Endothelial cell of umbilical vein (primary cell): ENCODE results near the gene GALNT1. TPM values are rescaled to one million over a fixed set of nuclear protein-coding genes. Genes with fewer than 3 reads are reported as not detected.

Source experiments
- BruUV-seq: library from RNA; stranded (reverse); fragments of 400-500 nt; replicated peaks from 2 replicates; lab custom pipeline; 2021; lab: Mats Ljungman, UMichigan
- CTCF ChIA-PET: fragments of 300-600, 350-600 bp; sonication (Branson Sonifier 250); formaldehyde crosslinking; loops from one replicate; lab custom pipeline; 2021; ENCODE audit warnings: antibody characterized with exemption, inconsistent platforms; lab: Charles Lee
- POLR2A ChIA-PET: fragments of 300-600, 350-600 bp; sonication (Branson Sonifier 250); formaldehyde crosslinking; loops from one replicate; lab custom pipeline; 2021; ENCODE audit warnings: antibody characterized with exemption, inconsistent platforms; lab: Charles Lee
- DNase-seq: peaks from one replicate; pipeline ENCODE4 v3.0.0-alpha.2; 2011; ENCODE audit warnings: low read depth, low spot score
- FAIRE-seq: peaks from 2 replicates; lab custom pipeline; 2011; peaks lifted over from hg19 to GRCh38; lab: Jason Lieb, UNC
- H2AFZ ChIP-seq: 2 replicates; pipeline ENCODE4 v1.6.0; 2012; ENCODE audit warnings: low read depth, low read length, control low read depth, inconsistent platforms
- H3K27ac ChIP-seq: 2 replicates; pipeline ENCODE4 v1.5.1; 2011; ENCODE audit warnings: low read depth, mild to moderate bottlenecking, control low read depth, low read length, moderate library complexity; ENCODE audit not compliant: insufficient read depth
- H3K27me3 ChIP-seq, 2 experiments: 2 replicates each; pipeline versions ENCODE4 v1.6.0 to v1.6.1; 2011; ENCODE audit warnings: low read length in 2 of 2, mixed read lengths in 1 of 2; ENCODE audit not compliant: control insufficient read depth in 2 of 2, insufficient read depth in 2 of 2
- H3K36me3 ChIP-seq, 2 experiments: 2 replicates in 1 of 2; 3 replicates in 1 of 2; pipeline ENCODE4 v1.5.1; 2011; ENCODE audit warnings: low read length in 2 of 2, mild to moderate bottlenecking in 1 of 2, moderate library complexity in 1 of 2; ENCODE audit not compliant: control insufficient read depth in 2 of 2, insufficient read depth in 2 of 2; ENCODE audit errors: extremely low read depth in 1 of 2
- H3K4me1 ChIP-seq: 3 replicates; pipeline ENCODE4 v1.5.1; 2011; ENCODE audit warnings: mild to moderate bottlenecking, low read length; ENCODE audit not compliant: control insufficient read depth, insufficient read depth; ENCODE audit errors: extremely low read depth
- H3K4me2 ChIP-seq: 2 replicates; pipeline ENCODE4 v1.6.1; 2011; ENCODE audit warnings: low read length, control low read depth, mixed read lengths; ENCODE audit not compliant: insufficient read depth
- H3K4me3 ChIP-seq, 3 experiments: fragments of 200-600 bp in 1 of 3; sonication (generic), shearing (Covaris generic) in 1 of 3; replicated peaks in 1 of 3; 2 replicates each; pipeline ENCODE4 v1.5.1; 2011 to 2016; ENCODE audit warnings: control low read depth in 3 of 3, low read length in 3 of 3, mild to moderate bottlenecking in 2 of 3, inconsistent platforms in 1 of 3, low read depth in 1 of 3, moderate library complexity in 1 of 3; ENCODE audit not compliant: insufficient read depth in 1 of 3
- H3K79me2 ChIP-seq: 2 replicates; pipeline ENCODE4 v1.6.0; 2012; ENCODE audit warnings: low read length, inconsistent platforms; ENCODE audit not compliant: control insufficient read depth, insufficient read depth
- H3K9ac ChIP-seq: replicated peaks from 2 replicates; pipeline ENCODE3; 2011; ENCODE audit warnings: low read length, control low read depth; ENCODE audit not compliant: insufficient read depth; ENCODE audit errors: extremely low read depth
- H3K9me1 ChIP-seq: replicated peaks from 3 replicates; pipeline ENCODE4 v1.6.0; 2011; ENCODE audit warnings: mild to moderate bottlenecking, low read length; ENCODE audit not compliant: control insufficient read depth, insufficient read depth; ENCODE audit errors: extremely low read depth
- H3K9me3 ChIP-seq: replicated peaks from 2 replicates; pipeline ENCODE4 v1.5.1; 2012; ENCODE audit warnings: low read length, inconsistent platforms; ENCODE audit not compliant: control insufficient read depth, insufficient read depth
- H4K20me1 ChIP-seq: replicated peaks from 2 replicates; pipeline ENCODE3; 2011; ENCODE audit warnings: mild to moderate bottlenecking, low read length; ENCODE audit not compliant: control insufficient read depth, insufficient read depth; ENCODE audit errors: extremely low read depth
- EZH2 ChIP-seq: IDR thresholded peaks from 2 replicates; pipeline ENCODE4 v1.6.1; 2012; ENCODE audit warnings: borderline replicate concordance, low read depth, mild to moderate bottlenecking, moderate library complexity, low read length, inconsistent platforms; ENCODE audit not compliant: severe bottlenecking
- FOS ChIP-seq: IDR thresholded peaks from 2 replicates; pipeline ENCODE4 v1.6.1; 2011; ENCODE audit warnings: mild to moderate bottlenecking, low read length, moderate library complexity, borderline replicate concordance; ENCODE audit not compliant: insufficient read depth
- GATA2 ChIP-seq: IDR thresholded peaks from 2 replicates; pipeline ENCODE4 v1.7.0; 2011; ENCODE audit warnings: low read depth, mild to moderate bottlenecking, moderate library complexity, mixed read lengths, low read length; ENCODE audit not compliant: insufficient read length, insufficient read depth
- JUN ChIP-seq: IDR thresholded peaks from 2 replicates; pipeline ENCODE4 v1.6.1; 2011; ENCODE audit warnings: borderline replicate concordance, low read depth; ENCODE audit not compliant: insufficient read length, insufficient read depth
- MYC ChIP-seq: IDR thresholded peaks from one replicate; pipeline ENCODE4 v1.6.1; 2011; ENCODE audit warnings: mild to moderate bottlenecking, low read depth, low read length
- POLR2A ChIP-seq: IDR thresholded peaks from 2 replicates; pipeline ENCODE4 v1.6.1; 2012; ENCODE audit warnings: low read depth, mild to moderate bottlenecking, control low read depth, low read length
- POLR2AphosphoS5 ChIP-seq: IDR thresholded peaks from 2 replicates; pipeline ENCODE4 v1.6.1; 2012; ENCODE audit warnings: low read depth, mild to moderate bottlenecking, control low read depth, low read length, moderate library complexity; ENCODE audit not compliant: insufficient read depth
- dilution Hi-C: fragments of 300-500 bp; cut with MboI; formaldehyde crosslinking; loops from one replicate; pipeline ENCODE4 v1.15.0; 2019; ENCODE audit warnings: low sequenced_read_pairs; ENCODE audit not compliant: extremely low pct_ligation_motif_present
- intact Hi-C: fragments of 100-400 bp; cut with micrococcal nuclease; formaldehyde crosslinking; loops from one replicate; pipeline ENCODE4 v1.10.0; 2022
- polyA plus RNA-seq, 4 experiments: library from polyadenylated mRNA; depleted of rRNA in 3 of 4; stranded (reverse) in 3 of 4; unstranded in 1 of 4; fragments of >200 nt; gene quantifications; 2 replicates each; pipeline versions ENCODE4 v1.2.1 to v1.2.3, GENCODE V29; 2011 to 2012; ENCODE audit warnings: missing spikeins in 1 of 4
- total RNA-seq: library from RNA; stranded (reverse); gene quantifications from 2 replicates; pipeline ENCODE4 v1.2.3, GENCODE V29; 2021
- TF ChIP-seq, protein P1 (sequence below): IDR thresholded peaks from 2 replicates; pipeline ENCODE4 v1.6.1; 2011; ENCODE audit not compliant: insufficient read depth, insufficient read length
- TF ChIP-seq, protein P2 (sequence below), 2 donors: IDR thresholded peaks; 1 replicate in 1 of 2; 2 replicates in 1 of 2; pipeline ENCODE4 v1.5.1; 2011; ENCODE audit warnings: low read length in 2 of 2, mild to moderate bottlenecking in 2 of 2, moderate library complexity in 2 of 2, control low read depth in 1 of 2, inconsistent platforms in 1 of 2, low read depth in 1 of 2; ENCODE audit not compliant: insufficient read depth in 1 of 2; ENCODE audit errors: extremely low read depth in 1 of 2

Gene GALNT1
- total and polyA plus RNA-seq, 2 donors (not counting 3 experiments of a cell fraction or from before 2014, with no cell fraction given) = 89.9 to 360 TPM

GRCh38 chr18:35696307-35696706, 114.8 kb downstream of the GALNT1 start:
- FAIRE-seq (no peak), DNase-seq (no peak)
- POLR2A ChIA-PET = no interaction called here
- Histone ChIP-seq H3K9me1 (no peaks in the 10 kb centered on the region), H3K27ac (no peak overlapping the region), H2AFZ (no peak overlapping the region), H3K36me3 (peaks cover 4 to 9% of the 10 kb centered on the region in 2 experiments), H3K27me3 (no peaks in the 10 kb centered on the region), H4K20me1 (no peaks in the 10 kb centered on the region), H3K4me1 (no peaks in the 10 kb centered on the region), H3K9ac (no peak overlapping the region), H3K4me3 (no peak overlapping the region), H3K4me2 (no peak overlapping the region), H3K9me3 (no peaks in the 10 kb centered on the region), H3K79me2 (peaks cover 2% of the 10 kb centered on the region)
- dilution Hi-C loops = no loop called here
- CTCF ChIA-PET = interaction anchor here (0.8 kb wide), 1 partner anchor 60 kb away, joined by 3 read pairs; no protein-coding TSS in a partner anchor
- intact Hi-C loops = no loop called here
- BruUV-seq = no TSS peak
- TF ChIP-seq, protein P1, sequence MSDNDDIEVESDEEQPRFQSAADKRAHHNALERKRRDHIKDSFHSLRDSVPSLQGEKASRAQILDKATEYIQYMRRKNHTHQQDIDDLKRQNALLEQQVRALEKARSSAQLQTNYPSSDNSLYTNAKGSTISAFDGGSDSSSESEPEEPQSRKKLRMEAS = no peak
- TF ChIP-seq POLR2A = no peak
- TF ChIP-seq MYC = no peak
- TF ChIP-seq FOS = no peak
- no peak for TF ChIP-seq GATA2
- no peak for TF ChIP-seq POLR2AphosphoS5
- TF ChIP-seq EZH2 = no peak
- TF ChIP-seq JUN = no peak
- TF ChIP-seq, protein P2, sequence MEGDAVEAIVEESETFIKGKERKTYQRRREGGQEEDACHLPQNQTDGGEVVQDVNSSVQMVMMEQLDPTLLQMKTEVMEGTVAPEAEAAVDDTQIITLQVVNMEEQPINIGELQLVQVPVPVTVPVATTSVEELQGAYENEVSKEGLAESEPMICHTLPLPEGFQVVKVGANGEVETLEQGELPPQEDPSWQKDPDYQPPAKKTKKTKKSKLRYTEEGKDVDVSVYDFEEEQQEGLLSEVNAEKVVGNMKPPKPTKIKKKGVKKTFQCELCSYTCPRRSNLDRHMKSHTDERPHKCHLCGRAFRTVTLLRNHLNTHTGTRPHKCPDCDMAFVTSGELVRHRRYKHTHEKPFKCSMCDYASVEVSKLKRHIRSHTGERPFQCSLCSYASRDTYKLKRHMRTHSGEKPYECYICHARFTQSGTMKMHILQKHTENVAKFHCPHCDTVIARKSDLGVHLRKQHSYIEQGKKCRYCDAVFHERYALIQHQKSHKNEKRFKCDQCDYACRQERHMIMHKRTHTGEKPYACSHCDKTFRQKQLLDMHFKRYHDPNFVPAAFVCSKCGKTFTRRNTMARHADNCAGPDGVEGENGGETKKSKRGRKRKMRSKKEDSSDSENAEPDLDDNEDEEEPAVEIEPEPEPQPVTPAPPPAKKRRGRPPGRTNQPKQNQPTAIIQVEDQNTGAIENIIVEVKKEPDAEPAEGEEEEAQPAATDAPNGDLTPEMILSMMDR (IDR thresholded peaks at IDR 0.05; ENCODE audit: extremely low read depth in 1 of 2, insufficient read depth in 1 of 2, low read depth in 1 of 2, low read length in 2 of 2) = no peak
